Measurements from ENCODE around the gene RPS14. TPM values are rescaled to one million over a fixed set of nuclear protein-coding genes. Genes with fewer than 3 reads are reported as not detected.

RPS14 gene
- total and polyA plus RNA-seq, 9 donors, result 2,422 to 5,452 (median 2,882) TPM

GRCh38 chr5:150397146-150397781 lies 52.3 kb downstream of the RPS14 start:
- 86% methylated on average over 14 of the region's 14 CpGs for WGBS (ENCODE audit: insufficient coverage)

GRCh38 chr5:150396267-150396666 lies 53.3 kb downstream of the RPS14 start:
- Histone ChIP-seq H3K36me3 (ENCODE audit: control insufficient read depth, insufficient read depth, low read length) (peaks cover 93% of the 10 kb centered on the region), H3K4me1 (ENCODE audit: control insufficient read depth, insufficient read depth, low read length) (no peaks in the 10 kb centered on the region)

More at GRCh38 chr5:150397146-150397781, 52.3 kb downstream of the RPS14 start:
- no peak overlapping the region for H3K4me3 ChIP-seq (ENCODE audit: low read length)
- H3K36me3 ChIP-seq (ENCODE audit: control insufficient read depth, insufficient read depth, low read length), result peaks cover 90% of the 10 kb centered on the region
- DNase-seq, result no peak
- H3K27ac ChIP-seq (ENCODE audit: low read length), result no peak overlapping the region
- no peaks in the 10 kb centered on the region for H3K9me3 ChIP-seq (replicated peaks; ENCODE audit: control insufficient read depth, low read depth, low read length)
- no peaks in the 10 kb centered on the region for H3K27me3 ChIP-seq (ENCODE audit: control insufficient read depth, insufficient read depth, low read length)
- no peaks in the 10 kb centered on the region for H3K4me1 ChIP-seq (ENCODE audit: control insufficient read depth, insufficient read depth, low read length)

GRCh38 chr5:150395688-150395975 lies 53.9 kb downstream of the RPS14 start:
- H3K27ac ChIP-seq (ENCODE audit: low read length), result no peak overlapping the region
- H3K4me1 ChIP-seq (ENCODE audit: control insufficient read depth, insufficient read depth, low read length), result no peaks in the 10 kb centered on the region
- H3K36me3 ChIP-seq (ENCODE audit: control insufficient read depth, insufficient read depth, low read length), result peaks cover 94% of the 10 kb centered on the region
- no peak for DNase-seq
- H3K9me3 ChIP-seq (replicated peaks; ENCODE audit: control insufficient read depth, low read depth, low read length), result no peaks in the 10 kb centered on the region
- no peak overlapping the region for H3K4me3 ChIP-seq (ENCODE audit: low read length)
- WGBS (ENCODE audit: insufficient coverage), result no CpG with 5 or more reads among the region's 2 CpGs
- H3K27me3 ChIP-seq (ENCODE audit: control insufficient read depth, insufficient read depth, low read length), result no peaks in the 10 kb centered on the region

More at GRCh38 chr5:150396267-150396666, 53.3 kb downstream of the RPS14 start:
- DNase-seq, result no peak
- Histone ChIP-seq H3K9me3 (replicated peaks; ENCODE audit: control insufficient read depth, low read depth, low read length) (no peaks in the 10 kb centered on the region), H3K27me3 (ENCODE audit: control insufficient read depth, insufficient read depth, low read length) (no peaks in the 10 kb centered on the region), H3K4me3 (ENCODE audit: low read length) (no peak overlapping the region), H3K27ac (ENCODE audit: low read length) (no peak overlapping the region)
- 98% methylated on average over 7 of the region's 7 CpGs for WGBS (ENCODE audit: insufficient coverage)

- DNase-seq, result no peak
- Histone ChIP-seq H3K36me3 (ENCODE audit: control insufficient read depth, insufficient read depth, low read length) (peaks cover 94% of the 10 kb centered on the region), H3K27ac (ENCODE audit: low read length) (no peak overlapping the region), H3K4me1 (ENCODE audit: control insufficient read depth, insufficient read depth, low read length) (no peaks in the 10 kb centered on the region), H3K27me3 (ENCODE audit: control insufficient read depth, insufficient read depth, low read length) (no peaks in the 10 kb centered on the region), H3K9me3 (replicated peaks; ENCODE audit: control insufficient read depth, low read depth, low read length) (no peaks in the 10 kb centered on the region), H3K4me3 (ENCODE audit: low read length) (no peak overlapping the region)
- 89% methylated on average over 5 of the region's 13 CpGs for WGBS (ENCODE audit: insufficient coverage)
These were observed 54.4 kb downstream of the RPS14 start for GRCh38 chr5:150394912-150395687.

- Histone ChIP-seq H3K27me3 (ENCODE audit: control insufficient read depth, insufficient read depth, low read length) (no peaks in the 10 kb centered on the region), H3K4me1 (ENCODE audit: control insufficient read depth, insufficient read depth, low read length) (no peaks in the 10 kb centered on the region), H3K27ac (ENCODE audit: low read length) (no peak overlapping the region), H3K9me3 (replicated peaks; ENCODE audit: control insufficient read depth, low read depth, low read length) (no peaks in the 10 kb centered on the region), H3K4me3 (ENCODE audit: low read length) (no peak overlapping the region), H3K36me3 (ENCODE audit: control insufficient read depth, insufficient read depth, low read length) (peaks cover 94% of the 10 kb centered on the region)
- 78% methylated on average over 3 of the region's 3 CpGs for WGBS (ENCODE audit: insufficient coverage)
- no peak for DNase-seq
These were observed 55.4 kb downstream of the RPS14 start for GRCh38 chr5:150394131-150394530.

- no peak for DNase-seq
- 60% methylated on average over 1 of the region's 3 CpGs for WGBS (ENCODE audit: insufficient coverage)
- H3K36me3 ChIP-seq (ENCODE audit: control insufficient read depth, insufficient read depth, low read length), result peaks cover 92% of the 10 kb centered on the region
These were observed 56.4 kb downstream of the RPS14 start for GRCh38 chr5:150393096-150393645.

GRCh38 chr5:150392680-150393079 lies 56.9 kb downstream of the RPS14 start:
- Histone ChIP-seq H3K4me3 (ENCODE audit: low read length) (no peak overlapping the region), H3K27ac (ENCODE audit: low read length) (no peak overlapping the region), H3K27me3 (ENCODE audit: control insufficient read depth, insufficient read depth, low read length) (no peaks in the 10 kb centered on the region), H3K9me3 (replicated peaks; ENCODE audit: control insufficient read depth, low read depth, low read length) (no peaks in the 10 kb centered on the region), H3K4me1 (ENCODE audit: control insufficient read depth, insufficient read depth, low read length) (no peaks in the 10 kb centered on the region), H3K36me3 (ENCODE audit: control insufficient read depth, insufficient read depth, low read length) (peaks cover 92% of the 10 kb centered on the region)
- 91% methylated on average over 4 of the region's 7 CpGs for WGBS (ENCODE audit: insufficient coverage)
- DNase-seq, result no peak

More at GRCh38 chr5:150393096-150393645, 56.4 kb downstream of the RPS14 start:
- no peak overlapping the region for H3K4me3 ChIP-seq (ENCODE audit: low read length)
- H3K27me3 ChIP-seq (ENCODE audit: control insufficient read depth, insufficient read depth, low read length), result no peaks in the 10 kb centered on the region
- no peaks in the 10 kb centered on the region for H3K9me3 ChIP-seq (replicated peaks; ENCODE audit: control insufficient read depth, low read depth, low read length)
- no peak overlapping the region for H3K27ac ChIP-seq (ENCODE audit: low read length)
- no peaks in the 10 kb centered on the region for H3K4me1 ChIP-seq (ENCODE audit: control insufficient read depth, insufficient read depth, low read length)

Other genes starting within 250 kb of the RPS14 start
- gene CAMK2A, start 160.0 kb downstream of the RPS14 start, total RNA-seq, result 48.8 TPM
- gene CAMK2A, start 160.0 kb downstream of the RPS14 start, polyA plus RNA-seq (ENCODE audit: insufficient read depth in 1 of 8, insufficient read length in 8 of 8, low replicate concordance in 1 of 8), result 10 to 100 TPM; 38.5 to 79.9 (median 62.0) TPM
- 6.8 TPM for gene ARSI, start 146.8 kb downstream of the RPS14 start, total RNA-seq
- 10 to 100 TPM in 3 of 8 donors, 1 to 10 TPM in 5; 6.3 to 11.7 (median 9.5) TPM for gene ARSI, start 146.8 kb downstream of the RPS14 start, polyA plus RNA-seq (ENCODE audit: insufficient read depth in 1 of 8, insufficient read length in 8 of 8, low replicate concordance in 1 of 8)
- 12.6 TPM for gene TCOF1, start 92.0 kb downstream of the RPS14 start, total RNA-seq
- gene TCOF1, start 92.0 kb downstream of the RPS14 start, polyA plus RNA-seq (ENCODE audit: insufficient read depth in 1 of 8, insufficient read length in 8 of 8, low replicate concordance in 1 of 8), result 10 to 100 TPM; 21.7 to 26.1 (median 23.5) TPM
- gene CD74, start 36.8 kb downstream of the RPS14 start, total RNA-seq, result 50.2 TPM
- 100 to 1,000 TPM in 1 of 8 donors, 10 to 100 TPM in 7; 53.9 to 104 (median 75.4) TPM for gene CD74, start 36.8 kb downstream of the RPS14 start, polyA plus RNA-seq (ENCODE audit: insufficient read depth in 1 of 8, insufficient read length in 8 of 8, low replicate concordance in 1 of 8)
- gene NDST1, start 58.4 kb upstream of the RPS14 start, total RNA-seq, result 24.4 TPM
- gene NDST1, start 58.4 kb upstream of the RPS14 start, polyA plus RNA-seq (ENCODE audit: insufficient read depth in 1 of 8, insufficient read length in 8 of 8, low replicate concordance in 1 of 8), result 10 to 100 TPM; 37.6 to 71.2 (median 53.6) TPM
- 7.7 TPM for gene SYNPO, start 190.9 kb upstream of the RPS14 start, total RNA-seq
- gene SYNPO, start 190.9 kb upstream of the RPS14 start, polyA plus RNA-seq (ENCODE audit: insufficient read depth in 1 of 8, insufficient read length in 8 of 8, low replicate concordance in 1 of 8), result 10 to 100 TPM; 23.9 to 32.1 (median 28.7) TPM
- 7.7 TPM for gene MYOZ3, start 211.5 kb upstream of the RPS14 start, total RNA-seq
- gene MYOZ3, start 211.5 kb upstream of the RPS14 start, polyA plus RNA-seq (ENCODE audit: insufficient read depth in 1 of 8, insufficient read length in 8 of 8, low replicate concordance in 1 of 8), result 10 to 100 TPM in 4 of 8 donors, 1 to 10 TPM in 4; 7.2 to 15.7 (median 9.8) TPM

All from muscle of leg (tissue), 11 donors.